Lung (tissue), 12 donors: ENCODE results near the gene ZACN. TPM values are rescaled to one million over a fixed set of nuclear protein-coding genes. Genes with fewer than 3 reads are reported as not detected.
A peak's percentile ranks its signal among the peaks of the same experiment; 100 is the strongest.

ENCODE experiments used
- ATAC-seq: fragments of 200-7000 bp; cut with Tn5 transposase; one replicate; pipeline ENCODE4 v1.9.1; 2020; ENCODE audit warnings: moderate number of reproducible peaks; ENCODE audit not compliant: insufficient read depth, low FRiP score
- DNase-seq, 3 donors: peaks; one replicate each; pipeline ENCODE4 v3.0.0-alpha.2; 2013 to 2017
- H3K27ac ChIP-seq, 2 donors: one replicate each; pipeline ENCODE4 v1.5.1; 2013; ENCODE audit warnings: mild to moderate bottlenecking in 2 of 2, moderate library complexity in 2 of 2, control low read depth in 1 of 2, inconsistent platforms in 1 of 2, low read depth in 1 of 2, low read length in 1 of 2
- H3K27me3 ChIP-seq, 3 donors: one replicate each; pipeline ENCODE4 v1.5.1; 2013; ENCODE audit warnings: low read length in 2 of 3; ENCODE audit not compliant: control insufficient read depth in 3 of 3, insufficient read depth in 3 of 3
- H3K36me3 ChIP-seq, 4 donors: one replicate each; pipeline ENCODE4 v1.5.1; 2013; ENCODE audit warnings: low read length in 4 of 4, mild to moderate bottlenecking in 1 of 4, moderate library complexity in 1 of 4; ENCODE audit not compliant: control insufficient read depth in 4 of 4, insufficient read depth in 4 of 4
- H3K4me1 ChIP-seq, 5 donors: one replicate each; pipeline ENCODE4 v1.5.1; 2013; ENCODE audit warnings: low read length in 5 of 5, mild to moderate bottlenecking in 2 of 5, moderate library complexity in 1 of 5; ENCODE audit not compliant: control insufficient read depth in 5 of 5, insufficient read depth in 5 of 5
- H3K4me3 ChIP-seq: one replicate; pipeline ENCODE4 v1.5.1; 2013; ENCODE audit warnings: mild to moderate bottlenecking, control low read depth, moderate library complexity
- H3K9ac ChIP-seq, 2 donors: one replicate each; pipeline ENCODE4 v1.5.1; 2013; ENCODE audit warnings: low read length in 2 of 2, control low read depth in 1 of 2; ENCODE audit not compliant: insufficient read depth in 1 of 2
- H3K9me3 ChIP-seq, 4 donors: one replicate each; pipeline ENCODE4 v1.5.1; 2013; ENCODE audit warnings: low read length in 3 of 4, mild to moderate bottlenecking in 1 of 4, moderate library complexity in 1 of 4; ENCODE audit not compliant: control insufficient read depth in 4 of 4, insufficient read depth in 3 of 4
- WGBS, 2 donors: extraction: QIAGEN DNeasy Blood & Tissue Kit; methylation state at CpG; one replicate each; pipeline ENCODE4 v1.1.7; 2013; 5-methylcytosine and 5-hydroxymethylcytosine counted together
- polyA plus RNA-seq, 2 donors: library from polyadenylated mRNA; stranded (reverse); fragments of 200-250 nt; gene quantifications; one replicate each; pipeline ENCODE4 v1.2.1, GENCODE V29; 2013
- total RNA-seq, 2 donors: library from RNA; depleted of rRNA in 1 of 2; stranded (reverse); fragments of >200 nt in 1 of 2; gene quantifications; one replicate each; pipeline ENCODE4 v1.2.1, GENCODE V29; 2014 to 2021
- TF ChIP-seq, protein P1 (sequence below): IDR thresholded peaks from 2 replicates; pipeline ENCODE4 v1.5.1; 2012; ENCODE audit warnings: mild to moderate bottlenecking; ENCODE audit errors: control extremely low read depth, extremely low read depth
- donor health status: control.
- donor health status: control.
- donor health status: Bipolar disorder and iron deficiency.
- donor health status: healthy.
- donor health status: DM: yes; HTN: yes; CAD: no.

Gene ZACN
- total and polyA plus RNA-seq, 4 donors: 0.25 to 1.9 (median 1.4) TPM; not detected in 1

DNA sequence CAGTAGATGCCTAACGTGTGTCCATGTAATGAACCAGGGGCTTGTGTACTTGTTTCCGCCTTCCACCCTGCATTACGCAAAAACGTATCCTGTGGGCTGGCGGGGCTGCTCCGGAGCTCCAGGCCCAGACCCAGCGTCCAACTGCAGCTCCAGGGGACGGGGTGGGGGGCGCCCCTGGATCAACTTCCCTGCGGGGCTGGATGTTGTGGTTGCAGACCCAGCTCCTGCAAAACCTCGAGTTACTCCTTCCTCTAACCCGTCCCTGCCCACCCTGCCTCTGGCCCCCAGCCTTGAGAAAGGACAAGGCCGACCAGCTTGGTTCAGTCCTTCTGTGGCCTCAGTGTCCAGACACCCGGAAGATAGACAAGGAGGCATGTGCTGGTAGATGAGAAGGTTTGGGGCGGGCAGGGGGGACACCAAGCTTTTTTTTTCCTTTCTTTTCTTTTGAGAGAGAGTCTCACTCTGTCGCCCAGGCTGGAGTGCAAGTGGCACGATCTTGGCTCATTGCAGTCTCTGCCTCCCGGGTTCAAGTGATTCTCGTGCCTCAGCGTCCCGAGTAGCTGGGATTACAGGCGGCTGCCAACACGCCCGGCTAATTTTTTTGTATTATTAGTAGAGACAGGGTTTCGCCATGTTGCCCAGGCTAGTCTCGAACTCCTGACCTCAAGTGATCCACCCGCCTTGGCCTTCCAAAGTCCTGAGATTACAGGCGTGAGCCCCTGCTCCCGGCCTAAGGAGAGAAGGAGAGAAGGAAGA lies 25.3 kb downstream of the ZACN start:
- Histone ChIP-seq H3K27me3 (no peaks in the 10 kb centered on the region), H3K4me3 (peak overlapping the region; percentile 75), H3K9ac (peak overlapping the region in 1 of 2 donors; percentile 94), H3K27ac (peak overlapping the region; percentile 58 to 87), H3K9me3 (no peaks in the 10 kb centered on the region), H3K4me1 (peaks cover 0 to 15% (median 9%) of the 10 kb centered on the region in 5 donors), H3K36me3 (peaks cover 3 to 26% (median 16%) of the 10 kb centered on the region in 4 donors)
- TF ChIP-seq, protein P1, sequence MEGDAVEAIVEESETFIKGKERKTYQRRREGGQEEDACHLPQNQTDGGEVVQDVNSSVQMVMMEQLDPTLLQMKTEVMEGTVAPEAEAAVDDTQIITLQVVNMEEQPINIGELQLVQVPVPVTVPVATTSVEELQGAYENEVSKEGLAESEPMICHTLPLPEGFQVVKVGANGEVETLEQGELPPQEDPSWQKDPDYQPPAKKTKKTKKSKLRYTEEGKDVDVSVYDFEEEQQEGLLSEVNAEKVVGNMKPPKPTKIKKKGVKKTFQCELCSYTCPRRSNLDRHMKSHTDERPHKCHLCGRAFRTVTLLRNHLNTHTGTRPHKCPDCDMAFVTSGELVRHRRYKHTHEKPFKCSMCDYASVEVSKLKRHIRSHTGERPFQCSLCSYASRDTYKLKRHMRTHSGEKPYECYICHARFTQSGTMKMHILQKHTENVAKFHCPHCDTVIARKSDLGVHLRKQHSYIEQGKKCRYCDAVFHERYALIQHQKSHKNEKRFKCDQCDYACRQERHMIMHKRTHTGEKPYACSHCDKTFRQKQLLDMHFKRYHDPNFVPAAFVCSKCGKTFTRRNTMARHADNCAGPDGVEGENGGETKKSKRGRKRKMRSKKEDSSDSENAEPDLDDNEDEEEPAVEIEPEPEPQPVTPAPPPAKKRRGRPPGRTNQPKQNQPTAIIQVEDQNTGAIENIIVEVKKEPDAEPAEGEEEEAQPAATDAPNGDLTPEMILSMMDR: no peak
- ATAC-seq (no peak), DNase-seq (no peak)
- WGBS, 2 donors: 66 to 81% methylated on average over 29 of the region's 29 CpGs

GRCh38 chr17:76104896-76105231 lies 25.9 kb downstream of the ZACN start:
- Histone ChIP-seq H3K9me3 (no peaks in the 10 kb centered on the region), H3K9ac (no peak overlapping the region), H3K4me3 (no peak overlapping the region), H3K27ac (no peak overlapping the region), H3K4me1 (peaks cover 0 to 15% (median 9%) of the 10 kb centered on the region in 5 donors), H3K27me3 (no peaks in the 10 kb centered on the region), H3K36me3 (peaks cover 3 to 21% (median 12%) of the 10 kb centered on the region in 4 donors)
- TF ChIP-seq, protein P1: no peak
- WGBS, 2 donors: 59 to 67% methylated on average over 5 of the region's 5 CpGs
- DNase-seq: no peak
- ATAC-seq: no peak

DNA sequence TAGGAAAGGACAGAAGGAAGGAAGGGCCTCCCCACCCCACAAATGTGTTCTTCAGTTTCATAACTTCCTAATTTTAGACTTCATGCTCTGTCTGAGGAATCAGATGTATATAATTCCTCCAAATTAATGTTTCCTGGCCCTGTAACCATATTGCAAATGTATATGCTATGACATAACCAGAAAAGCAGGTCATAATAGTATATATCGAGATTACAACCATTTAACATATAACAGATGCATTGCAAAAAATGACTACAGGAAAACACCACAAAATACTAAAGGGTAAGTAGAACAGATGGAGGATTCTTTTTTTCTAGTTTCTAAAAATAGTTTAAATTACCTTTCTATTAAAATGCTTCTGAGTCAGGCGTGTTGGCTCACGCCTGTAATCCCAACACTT lies 27.7 kb downstream of the ZACN start:
- no peaks in the 10 kb centered on the region for H3K27me3 ChIP-seq
- no peak for DNase-seq
- ATAC-seq: no peak
- WGBS, 2 donors: 70% methylated on average over 3 of the region's 3 CpGs
- H3K27ac ChIP-seq: no peak overlapping the region
- H3K36me3 ChIP-seq: peaks cover 0 to 13% (median 6%) of the 10 kb centered on the region in 4 donors
- no peak overlapping the region for H3K9ac ChIP-seq
- TF ChIP-seq, protein P1: no peak
- no peak overlapping the region for H3K4me3 ChIP-seq
- peaks cover 0 to 15% (median 9%) of the 10 kb centered on the region in 5 donors for H3K4me1 ChIP-seq
- no peaks in the 10 kb centered on the region for H3K9me3 ChIP-seq
